Stimulated activated CD8-positive, alpha-beta memory T cell treated with anti-CD3 and anti-CD28 coated beads, Interleukin-12 subunit alpha, Interleukin-12 subunit beta, amount 100 ng/mL, for 24 hours (primary cell): ENCODE data around the gene RIPK4.

Experiments used
- DNase-seq: peaks from one replicate; pipeline ENCODE4 v3.0.0-alpha.2; 2020; ENCODE audit errors: extremely low read depth

The RIPK4 gene

DNA sequence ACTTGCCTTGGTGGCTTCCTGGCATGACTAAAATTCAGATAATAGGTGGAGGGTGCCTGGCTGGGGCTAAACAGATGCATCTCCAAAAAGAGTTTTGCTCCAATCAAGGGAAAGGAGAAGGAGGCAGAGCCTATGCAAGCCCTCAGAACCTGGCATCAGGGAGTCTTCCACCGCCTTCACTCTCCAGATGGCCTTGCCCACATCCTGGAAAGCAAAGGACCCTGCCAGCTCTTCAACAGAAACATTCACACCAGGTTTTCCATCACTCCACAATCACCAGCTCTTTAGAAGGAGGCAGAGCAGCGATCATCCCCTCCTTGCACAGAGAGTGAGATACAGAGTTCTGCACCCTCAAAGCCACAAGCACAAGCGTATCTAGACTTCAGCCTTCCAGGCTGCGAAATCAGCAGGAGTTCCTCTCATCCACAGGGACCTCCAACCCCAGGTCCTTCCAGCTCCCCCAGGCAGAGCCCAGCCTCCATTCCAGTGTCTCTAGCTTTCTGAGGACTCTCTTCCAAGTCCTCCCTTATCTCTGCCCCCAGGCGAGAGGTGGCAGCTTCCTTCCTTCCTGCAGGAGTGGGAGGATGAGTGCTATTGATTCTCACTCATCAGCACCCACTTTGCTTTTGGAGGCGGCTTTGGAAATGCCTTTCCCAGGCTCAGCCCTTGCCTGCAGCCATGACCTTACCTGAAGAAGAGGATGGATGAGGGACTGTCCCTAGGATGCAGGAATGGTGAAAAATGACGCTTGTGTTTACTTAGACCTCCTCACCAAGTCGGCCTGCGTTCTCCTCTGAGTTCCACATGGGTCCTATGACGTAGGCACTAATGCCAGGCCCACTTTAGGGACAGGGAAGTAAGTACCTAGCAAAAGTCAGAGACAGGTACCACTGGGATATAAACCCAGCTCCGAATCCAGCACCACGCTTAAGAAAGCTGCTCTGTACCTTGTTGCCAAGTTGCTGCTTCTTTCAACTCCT is 75.4 kb downstream of the RIPK4 start:
- DNase-seq, result no peak
